HepG2 (cell line): ENCODE measurements around the gene PRDX4. TPM values are rescaled to one million over a fixed set of nuclear protein-coding genes. Genes with fewer than 3 reads are reported as not detected.

Source experiments
- ATAC-seq: fragments of 200-7000 bp; cut with Tn5 transposase; 3 replicates; pipeline ENCODE4 v1.9.1; 2020; ENCODE audit warnings: mild to moderate bottlenecking, moderate library complexity
- BruUV-seq: library from RNA; stranded (reverse); fragments of 400-500 nt; replicated peaks from 2 replicates; lab custom pipeline; 2021; lab: Mats Ljungman, UMichigan
- CTCF ChIA-PET: fragments of 300-600 bp; formaldehyde crosslinking; extraction: SDS; loops from one replicate; lab custom pipeline; 2021; ENCODE audit warnings: low total read pairs, inconsistent platforms, low intra/inter-chr PET ratio; lab: Yijun Ruan, JAX
- POLR2A ChIA-PET: fragments of 350-600 bp; sonication (Branson Sonifier 250); formaldehyde crosslinking; loops from one replicate; lab custom pipeline; 2020; ENCODE audit warnings: antibody characterized with exemption, inconsistent platforms; lab: Yijun Ruan, JAX
- DNase-seq: peaks from one replicate; pipeline ENCODE4 v3.0.0-alpha.2; 2015; ENCODE audit warnings: low spot score
- FAIRE-seq: peaks from 3 replicates; lab custom pipeline; 2011; peaks lifted over from hg19 to GRCh38; lab: Jason Lieb, UNC
- H2AFZ ChIP-seq: one replicate; pipeline ENCODE4 v1.6.1; 2011; ENCODE audit warnings: low read length, inconsistent platforms
- H3K27ac ChIP-seq: fragments of 300-600 bp; 3 replicates; pipeline ENCODE4 v1.8.0; 2011; ENCODE audit warnings: mixed run types, mild to moderate bottlenecking, mixed read lengths, low read length, inconsistent platforms; ENCODE audit not compliant: insufficient read depth; ENCODE audit errors: extremely low read length
- H3K27me3 ChIP-seq, 2 experiments: fragments of 200-600 bp in 1 of 2; 2 replicates in 1 of 2; 3 replicates in 1 of 2; pipeline versions ENCODE4 v1.6.0 to v1.8.0; 2011; ENCODE audit warnings: low read length in 2 of 2, mild to moderate bottlenecking in 2 of 2, moderate library complexity in 2 of 2, inconsistent platforms in 1 of 2; ENCODE audit not compliant: insufficient read depth in 2 of 2, control insufficient read depth in 1 of 2
- H3K36me3 ChIP-seq, 2 experiments: fragments of 200-600 bp in 1 of 2; replicated peaks in 1 of 2; 2 replicates in 1 of 2; 3 replicates in 1 of 2; pipeline versions ENCODE4 v1.5.1 to v1.8.0; 2011; ENCODE audit warnings: low read length in 2 of 2, inconsistent platforms in 1 of 2; ENCODE audit not compliant: insufficient read depth in 2 of 2, control insufficient read depth in 1 of 2
- H3K4me1 ChIP-seq: 2 replicates; pipeline ENCODE4 v1.5.1; 2012; ENCODE audit warnings: low read length, inconsistent platforms; ENCODE audit not compliant: insufficient read depth
- H3K4me2 ChIP-seq: 2 replicates; pipeline ENCODE4 v1.6.0; 2011; ENCODE audit warnings: low read depth, low read length, inconsistent platforms
- H3K4me3 ChIP-seq, 3 experiments: fragments of 200-600 bp in 1 of 3; sonication (generic), shearing (Covaris generic) in 1 of 3; replicated peaks in 1 of 3; 2 replicates each; pipeline ENCODE4 v1.5.1; 2011 to 2016; ENCODE audit warnings: low read length in 3 of 3, inconsistent platforms in 2 of 3, low read depth in 2 of 3, mild to moderate bottlenecking in 2 of 3, control low read depth in 1 of 3, mixed read lengths in 1 of 3; ENCODE audit not compliant: insufficient read depth in 1 of 3
- H3K79me2 ChIP-seq: one replicate; pipeline ENCODE4 v1.6.1; 2011; ENCODE audit warnings: low read length, inconsistent platforms; ENCODE audit not compliant: insufficient read depth
- H3K9ac ChIP-seq: 2 replicates; pipeline ENCODE4 v1.6.0; 2011; ENCODE audit warnings: mild to moderate bottlenecking, low read depth, low read length, inconsistent platforms; ENCODE audit not compliant: insufficient read depth
- H3K9me3 ChIP-seq: 2 replicates; pipeline ENCODE4 v1.5.1; 2012; ENCODE audit warnings: mild to moderate bottlenecking, low read length
- H4K20me1 ChIP-seq: 2 replicates; pipeline ENCODE4 v1.6.0; 2011; ENCODE audit warnings: inconsistent platforms, mild to moderate bottlenecking, low read length, moderate library complexity; ENCODE audit not compliant: insufficient read depth
- ETV6 ChIP-seq: sonication (generic); formaldehyde crosslinking; conservative IDR thresholded peaks from 2 replicates; pipeline ENCODE4 v1.4.0; 2020; ENCODE audit warnings: missing genetic modification reagents
- FOXO1 ChIP-seq: sonication (generic); formaldehyde crosslinking; IDR thresholded peaks from 2 replicates; pipeline ENCODE4 v1.4.0; 2020; ENCODE audit warnings: missing genetic modification reagents
- MYC ChIP-seq: sonication (generic); formaldehyde crosslinking; IDR thresholded peaks from 2 replicates; pipeline ENCODE4 v1.9.0; 2021; ENCODE audit warnings: missing genetic modification reagents, borderline replicate concordance
- PHF21A ChIP-seq: sonication (generic); formaldehyde crosslinking; IDR thresholded peaks from 2 replicates; pipeline ENCODE4 v1.5.0; 2020; ENCODE audit warnings: mild to moderate bottlenecking, missing genetic modification reagents
- SYNCRIP ChIP-seq: fragments of 200-400 bp; formaldehyde crosslinking; IDR thresholded peaks from 2 replicates; pipeline ENCODE4 v1.6.1; 2018; ENCODE audit warnings: mild to moderate bottlenecking, low read depth, low read length; ENCODE audit not compliant: insufficient read depth
- TBX3 ChIP-seq: fragments of 450-650 bp; IDR thresholded peaks from 2 replicates; pipeline ENCODE4 v1.6.1; 2017; ENCODE audit warnings: antibody characterized with exemption, mild to moderate bottlenecking, inconsistent platforms, borderline replicate concordance
- ZNF124 ChIP-seq: sonication (generic); formaldehyde crosslinking; IDR thresholded peaks from 2 replicates; pipeline ENCODE4 v1.4.0; 2020; ENCODE audit warnings: missing genetic modification reagents
- ZNF512B ChIP-seq: sonication (generic); formaldehyde crosslinking; IDR thresholded peaks from 2 replicates; pipeline ENCODE4 v1.5.1; 2020; ENCODE audit warnings: missing genetic modification reagents, mild to moderate bottlenecking, borderline replicate concordance
- ZNF569 ChIP-seq: sonication (generic); formaldehyde crosslinking; IDR thresholded peaks from 2 replicates; pipeline ENCODE4 v1.5.0; 2020; ENCODE audit warnings: mild to moderate bottlenecking, missing genetic modification reagents, moderate library complexity, borderline replicate concordance
- ZNF7 ChIP-seq: IDR thresholded peaks from 2 replicates; pipeline ENCODE4 v1.6.1; 2016; ENCODE audit warnings: missing biosample characterization, missing genetic modification reagents
- ZNF83 ChIP-seq: sonication (generic); formaldehyde crosslinking; IDR thresholded peaks from 2 replicates; pipeline ENCODE4 v1.4.0; 2020; ENCODE audit warnings: missing genetic modification reagents, mild to moderate bottlenecking, borderline replicate concordance
- ZSCAN21 ChIP-seq: sonication (generic); formaldehyde crosslinking; IDR thresholded peaks from 2 replicates; pipeline ENCODE4 v1.8.0; 2022; ENCODE audit warnings: mild to moderate bottlenecking, missing genetic modification reagents, moderate library complexity, borderline replicate concordance
- WGBS: methylation state at CpG from one replicate; pipeline ENCODE4 v1.1.6; 2017; ENCODE audit warnings: low lambda C conversion rate; 5-methylcytosine and 5-hydroxymethylcytosine counted together
- in situ Hi-C: cut with HindIII; loops from 2 replicates; pipeline ENCODE4 v1.10.0; 2017; ENCODE audit warnings: low pct_unique_long_range_greater_than_20kb; ENCODE audit not compliant: extremely low pct_ligation_motif_present
- intact Hi-C: fragments of 100-400 bp; cut with micrococcal nuclease; formaldehyde crosslinking; loops from one replicate; pipeline ENCODE4 v1.10.0; 2022; ENCODE audit not compliant: unreplicated experiment
- polyA plus RNA-seq, 8 experiments: library from polyadenylated mRNA; depleted of rRNA in 3 of 8; stranded (reverse) in 7 of 8; unstranded in 1 of 8; fragments of >200 nt; fragmentation: Illumina TruSeq in 4 of 8; extraction: Trizol in 4 of 8; gene quantifications; 2 replicates each; pipeline versions ENCODE4 v1.2.1 to v1.2.3, GENCODE V29; 2011 to 2016; ENCODE audit warnings: low read depth in 4 of 8, missing spikeins in 1 of 8, mixed read lengths in 1 of 8; ENCODE audit not compliant: insufficient read depth in 1 of 8
- total RNA-seq, 5 experiments: library from RNA; depleted of rRNA; stranded (reverse); fragments of >200 nt; fragmentation: Illumina TruSeq; extraction: Trizol; gene quantifications; 2 replicates each; pipeline ENCODE4 v1.2.3, GENCODE V29; 2016; ENCODE audit warnings: low read depth in 1 of 5

PRDX4 gene
- total and polyA plus RNA-seq, 2 of the 13 experiments (the other 11 are each of a cell fraction or from before 2014, with no cell fraction given): 217 to 252 TPM

GRCh38 chrX:23643020-23643419 lies 24.3 kb upstream of the PRDX4 start:
- no peak overlapping the region for H3K9ac ChIP-seq
- WGBS: 7% methylated on average over 2 of the region's 2 CpGs
- H3K36me3 ChIP-seq: no peaks in the 10 kb centered on the region
- H3K27me3 ChIP-seq: no peaks in the 10 kb centered on the region
- no peaks in the 10 kb centered on the region for H3K4me1 ChIP-seq
- H3K4me3 ChIP-seq: no peak overlapping the region
- H3K27ac ChIP-seq: no peak overlapping the region
- ChIA-PET CTCF (no interaction called here), POLR2A (no interaction called here)
- intact Hi-C loops (no loop called here), in situ Hi-C loops (no loop called here)
- no peaks in the 10 kb centered on the region for H4K20me1 ChIP-seq
- H3K79me2 ChIP-seq: no peaks in the 10 kb centered on the region
- no peak overlapping the region for H3K4me2 ChIP-seq
- no TSS peak for BruUV-seq
- H2AFZ ChIP-seq: no peak overlapping the region
- no peaks in the 10 kb centered on the region for H3K9me3 ChIP-seq
- FAIRE-seq: no peak
- no peak for DNase-seq
- ATAC-seq: no peak
- TF ChIP-seq PHF21A (CRISPR knock-in tag) (no peak), ETV6 (CRISPR knock-in tag) (no peak), ZSCAN21 (CRISPR knock-in tag) (no peak), ZNF569 (CRISPR knock-in tag) (no peak), TBX3 (no peak), ZNF512B (CRISPR knock-in tag) (no peak), FOXO1 (CRISPR knock-in tag) (no peak), ZNF83 (CRISPR knock-in tag) (no peak), SYNCRIP (no peak), ZNF124 (CRISPR knock-in tag) (no peak), ZNF7 (CRISPR knock-in tag) (no peak), MYC (CRISPR knock-in tag) (no peak)
